Smooth muscle cell (in vitro differentiated cells): ENCODE data around the gene BBS9. TPM values are rescaled to one million over a fixed set of nuclear protein-coding genes. Genes with fewer than 3 reads are reported as not detected.

Source experiments
- DNase-seq: peaks from one replicate; lab custom pipeline; 2025; ENCODE audit not compliant: unreplicated experiment; lab: John Stamatoyannopoulos, UW
- H2AFZ ChIP-seq: fragments of 200-600 bp; sonication (generic); 2 replicates; pipeline ENCODE4 v1.6.0; 2016; ENCODE audit warnings: antibody characterized with exemption, low read depth, mild to moderate bottlenecking
- H3F3A ChIP-seq: fragments of 200-600 bp; sonication (generic); 2 replicates; pipeline ENCODE4 v1.6.0; 2017; ENCODE audit warnings: antibody characterized with exemption, low read depth
- H3K27ac ChIP-seq: fragments of 200-600 bp; sonication (generic); 2 replicates; pipeline ENCODE4 v1.5.1; 2016; ENCODE audit warnings: low read depth, mild to moderate bottlenecking
- H3K27me3 ChIP-seq: fragments of 200-600 bp; sonication (generic); 2 replicates; pipeline ENCODE4 v1.6.1; 2016; ENCODE audit warnings: low read depth, mild to moderate bottlenecking
- H3K36me3 ChIP-seq: fragments of 200-600 bp; sonication (generic); 2 replicates; pipeline ENCODE4 v1.5.1; 2016; ENCODE audit warnings: low read depth
- H3K4me1 ChIP-seq: fragments of 200-600 bp; sonication (generic); 2 replicates; pipeline ENCODE4 v1.5.1; 2016; ENCODE audit warnings: low read depth
- H3K4me2 ChIP-seq: fragments of 200-600 bp; sonication (generic); 2 replicates; pipeline ENCODE4 v1.6.0; 2016; ENCODE audit warnings: mild to moderate bottlenecking
- H3K4me3 ChIP-seq: fragments of 200-600 bp; sonication (generic); 2 replicates; pipeline ENCODE4 v1.5.1; 2016; ENCODE audit warnings: mild to moderate bottlenecking
- H3K79me2 ChIP-seq: fragments of 200-600 bp; sonication (generic); 2 replicates; pipeline ENCODE4 v1.6.0; 2016; ENCODE audit warnings: low read depth, mild to moderate bottlenecking
- H3K9ac ChIP-seq: fragments of 200-600 bp; sonication (generic); 2 replicates; pipeline ENCODE4 v1.6.0; 2016; ENCODE audit warnings: low read depth
- H3K9me3 ChIP-seq: fragments of 200-600 bp; sonication (generic); replicated peaks from 2 replicates; pipeline ENCODE4 v1.5.1; 2016; ENCODE audit warnings: low read depth
- H4K20me1 ChIP-seq: fragments of 200-600 bp; sonication (generic); 2 replicates; pipeline ENCODE4 v1.6.0; 2016; ENCODE audit warnings: low read depth
- WGBS: methylation state at CpG from one replicate; pipeline ENCODE4 v1.1.7; 2016; ENCODE audit warnings: low lambda C conversion rate; 5-methylcytosine and 5-hydroxymethylcytosine counted together
- polyA plus RNA-seq: library from polyadenylated mRNA; unstranded; fragments of >200 nt; fragmentation: Nextera tagmentation; extraction: Ambion mirVana; gene quantifications from 2 replicates; pipeline ENCODE4 v1.2.1, GENCODE V29; 2016
- total RNA-seq: library from RNA; depleted of rRNA; stranded (reverse); fragments of >200 nt; gene quantifications from 2 replicates; pipeline ENCODE4 v1.2.3, GENCODE V29; 2014
- TF ChIP-seq, protein P1 (sequence below): fragments of 200-600 bp; sonication (generic); IDR thresholded peaks from 2 replicates; pipeline ENCODE4 v1.5.1; 2017; ENCODE audit warnings: borderline replicate concordance, mild to moderate bottlenecking, antibody characterized with exemption; ENCODE audit not compliant: insufficient read depth, poor library complexity, severe bottlenecking

The BBS9 gene
- total and polyA plus RNA-seq, 2 experiments from 2014 or later, result 12.8 to 19.6 TPM

GRCh38 chr7:33646166-33646565, 516.8 kb downstream of the BBS9 start:
- DNase-seq, result no peak
- Histone ChIP-seq H3K36me3 (no peaks in the 10 kb centered on the region), H3K9me3 (no peaks in the 10 kb centered on the region), H3F3A (no peaks in the 10 kb centered on the region), H3K27me3 (no peaks in the 10 kb centered on the region), H3K4me1 (no peaks in the 10 kb centered on the region), H4K20me1 (no peaks in the 10 kb centered on the region), H2AFZ (no peak overlapping the region), H3K27ac (no peak overlapping the region), H3K9ac (no peak overlapping the region), H3K79me2 (no peaks in the 10 kb centered on the region), H3K4me3 (no peak overlapping the region), H3K4me2 (no peak overlapping the region)
- TF ChIP-seq, protein P1, sequence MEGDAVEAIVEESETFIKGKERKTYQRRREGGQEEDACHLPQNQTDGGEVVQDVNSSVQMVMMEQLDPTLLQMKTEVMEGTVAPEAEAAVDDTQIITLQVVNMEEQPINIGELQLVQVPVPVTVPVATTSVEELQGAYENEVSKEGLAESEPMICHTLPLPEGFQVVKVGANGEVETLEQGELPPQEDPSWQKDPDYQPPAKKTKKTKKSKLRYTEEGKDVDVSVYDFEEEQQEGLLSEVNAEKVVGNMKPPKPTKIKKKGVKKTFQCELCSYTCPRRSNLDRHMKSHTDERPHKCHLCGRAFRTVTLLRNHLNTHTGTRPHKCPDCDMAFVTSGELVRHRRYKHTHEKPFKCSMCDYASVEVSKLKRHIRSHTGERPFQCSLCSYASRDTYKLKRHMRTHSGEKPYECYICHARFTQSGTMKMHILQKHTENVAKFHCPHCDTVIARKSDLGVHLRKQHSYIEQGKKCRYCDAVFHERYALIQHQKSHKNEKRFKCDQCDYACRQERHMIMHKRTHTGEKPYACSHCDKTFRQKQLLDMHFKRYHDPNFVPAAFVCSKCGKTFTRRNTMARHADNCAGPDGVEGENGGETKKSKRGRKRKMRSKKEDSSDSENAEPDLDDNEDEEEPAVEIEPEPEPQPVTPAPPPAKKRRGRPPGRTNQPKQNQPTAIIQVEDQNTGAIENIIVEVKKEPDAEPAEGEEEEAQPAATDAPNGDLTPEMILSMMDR, result no peak
- WGBS, result 90% methylated on average over 3 of the region's 3 CpGs

DNA sequence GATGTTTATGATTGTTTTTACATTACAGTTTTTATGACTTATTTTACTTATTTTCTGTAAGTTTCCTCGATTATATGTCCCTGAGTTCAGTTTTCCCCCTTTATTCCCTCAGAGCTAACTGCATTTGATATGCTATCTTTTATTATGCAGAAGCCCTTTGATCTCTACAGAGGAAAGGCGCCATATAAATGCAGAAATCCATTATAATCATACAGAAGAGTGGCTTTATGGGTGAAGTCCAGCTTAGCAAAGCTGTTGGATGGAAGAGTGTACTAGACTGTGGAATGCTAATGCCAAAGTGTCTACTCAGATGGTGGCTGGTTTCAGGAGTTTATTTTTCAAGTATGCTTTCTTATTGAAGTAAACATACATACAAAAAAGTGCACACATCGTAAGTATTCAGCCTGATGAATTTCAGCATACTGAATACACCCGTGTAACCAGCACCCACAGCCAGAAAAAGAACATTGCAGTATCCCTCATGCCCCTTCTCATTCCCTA, 517.6 kb downstream of the BBS9 start:
- H4K20me1 ChIP-seq, result no peaks in the 10 kb centered on the region
- H3K27me3 ChIP-seq, result no peaks in the 10 kb centered on the region
- H3F3A ChIP-seq, result no peaks in the 10 kb centered on the region
- no peak overlapping the region for H3K4me2 ChIP-seq
- 94% methylated on average over 4 of the region's 4 CpGs for WGBS
- H3K4me3 ChIP-seq, result no peak overlapping the region
- H3K9me3 ChIP-seq, result no peaks in the 10 kb centered on the region
- H3K36me3 ChIP-seq, result no peaks in the 10 kb centered on the region
- no peak overlapping the region for H3K9ac ChIP-seq
- DNase-seq, result no peak
- H3K4me1 ChIP-seq, result no peaks in the 10 kb centered on the region
- no peaks in the 10 kb centered on the region for H3K79me2 ChIP-seq
- H3K27ac ChIP-seq, result no peak overlapping the region
- H2AFZ ChIP-seq, result no peak overlapping the region
- TF ChIP-seq, protein P1, result no peak

GRCh38 chr7:33649476-33650441, 520.4 kb downstream of the BBS9 start:
- Histone ChIP-seq H3K4me1 (no peaks in the 10 kb centered on the region), H3K36me3 (no peaks in the 10 kb centered on the region), H3K9ac (no peak overlapping the region), H3K79me2 (no peaks in the 10 kb centered on the region), H4K20me1 (no peaks in the 10 kb centered on the region), H3K4me2 (no peak overlapping the region), H3K27ac (no peak overlapping the region), H2AFZ (no peak overlapping the region), H3K27me3 (no peaks in the 10 kb centered on the region), H3K9me3 (no peaks in the 10 kb centered on the region), H3F3A (no peaks in the 10 kb centered on the region), H3K4me3 (no peak overlapping the region)
- no peak for DNase-seq
- 82% methylated on average over 7 of the region's 7 CpGs for WGBS
- TF ChIP-seq, protein P1, result no peak
